KBM-7 (cell line): ENCODE measurements around the gene NAT14.

Experiments used
- DNase-seq: peaks from one replicate; pipeline ENCODE4 v3.0.0-alpha.2; 2015
- in situ Hi-C: fragments of 300-500 bp; cut with MboI; formaldehyde crosslinking; loops from 2 replicates; pipeline ENCODE4 v1.14.3; 2020; ENCODE audit warnings: low sequenced_read_pairs, low pct_unique_long_range_greater_than_20kb, mixed read lengths

The NAT14 gene

GRCh38 chr19:55451965-55452748, 32.8 kb upstream of the NAT14 start:
- DNase-seq: no peak
- in situ Hi-C loops: no loop called here

- DNase-seq: peak; percentile 74
- in situ Hi-C loops: no loop called here
These were observed 32.1 kb upstream of the NAT14 start for GRCh38 chr19:55452749-55453346.

GRCh38 chr19:55453511-55454260, 31.3 kb upstream of the NAT14 start:
- DNase-seq: no peak

GRCh38 chr19:55454787-55455243, 30.2 kb upstream of the NAT14 start:
- DNase-seq: peak; percentile 65
- in situ Hi-C loops: no loop called here

More at GRCh38 chr19:55453511-55454260, 31.3 kb upstream of the NAT14 start:
- in situ Hi-C loops: no loop called here

GRCh38 chr19:55455576-55456235, 29.3 kb upstream of the NAT14 start:
- in situ Hi-C loops: no loop called here
- DNase-seq: no peak

- in situ Hi-C loops: no loop called here
These were observed 28.6 kb upstream of the NAT14 start for GRCh38 chr19:55456347-55456746.

GRCh38 chr19:55457683-55458457, 27.1 kb upstream of the NAT14 start:
- DNase-seq: no peak
- in situ Hi-C loops: no loop called here

More at GRCh38 chr19:55456347-55456746, 28.6 kb upstream of the NAT14 start:
- DNase-seq: no peak

- in situ Hi-C loops: no loop called here
These were observed 25.4 kb upstream of the NAT14 start for GRCh38 chr19:55459551-55459949.

GRCh38 chr19:55459950-55460657, 24.9 kb upstream of the NAT14 start:
- DNase-seq: no peak
- in situ Hi-C loops: no loop called here

More at GRCh38 chr19:55459551-55459949, 25.4 kb upstream of the NAT14 start:
- DNase-seq: no peak

GRCh38 chr19:55460670-55461258, 24.2 kb upstream of the NAT14 start:
- in situ Hi-C loops: no loop called here
- DNase-seq: peak; percentile 55

- in situ Hi-C loops: no loop called here
- peak; percentile 100 for DNase-seq
These were observed 23.6 kb upstream of the NAT14 start, which contains the start of gene ISOC2 for GRCh38 chr19:55461259-55461973. Gene ISOC2 (minus strand): TSS chr19:55461642. CDS start chr19:55456486, 5,156 bp downstream.

- in situ Hi-C loops: no loop called here
These were observed 22.9 kb upstream of the NAT14 start for GRCh38 chr19:55461974-55462626.

GRCh38 chr19:55462722-55463121, 22.3 kb upstream of the NAT14 start:
- in situ Hi-C loops: no loop called here
- DNase-seq: no peak

More at GRCh38 chr19:55461974-55462626, 22.9 kb upstream of the NAT14 start:
- DNase-seq: no peak

- in situ Hi-C loops: no loop called here
- DNase-seq: no peak
These were observed 21.4 kb upstream of the NAT14 start for GRCh38 chr19:55463583-55464031.

GRCh38 chr19:55464039-55464661, 20.8 kb upstream of the NAT14 start:
- in situ Hi-C loops: no loop called here
- no peak for DNase-seq

- in situ Hi-C loops: no loop called here
- no peak for DNase-seq
These were observed 20.3 kb upstream of the NAT14 start, which contains the start of gene C19orf85 for GRCh38 chr19:55464662-55465054. Gene C19orf85 (minus strand): TSS chr19:55464751. CDS start chr19:55464554, 197 bp downstream.
